OCI-LY1 (cell line): Measurements from ENCODE around the gene BACH2.

Experiments
- EZH2 ChIP-seq: fragments of 200-600 bp; sonication (generic), shearing (Covaris generic); IDR thresholded peaks from 2 replicates; pipeline ENCODE4 v1.8.0; 2017; ENCODE audit warnings: borderline replicate concordance, mixed run types, mild to moderate bottlenecking, antibody characterized with exemption, low read length, moderate library complexity, mixed read lengths
- TF ChIP-seq, protein P1 (sequence below): fragments of 200-600 bp; sonication (generic), shearing (Covaris generic); IDR thresholded peaks from 2 replicates; pipeline ENCODE4 v1.5.1; 2017; ENCODE audit warnings: mild to moderate bottlenecking, antibody characterized with exemption, low read length, moderate library complexity, mixed read lengths

DNA sequence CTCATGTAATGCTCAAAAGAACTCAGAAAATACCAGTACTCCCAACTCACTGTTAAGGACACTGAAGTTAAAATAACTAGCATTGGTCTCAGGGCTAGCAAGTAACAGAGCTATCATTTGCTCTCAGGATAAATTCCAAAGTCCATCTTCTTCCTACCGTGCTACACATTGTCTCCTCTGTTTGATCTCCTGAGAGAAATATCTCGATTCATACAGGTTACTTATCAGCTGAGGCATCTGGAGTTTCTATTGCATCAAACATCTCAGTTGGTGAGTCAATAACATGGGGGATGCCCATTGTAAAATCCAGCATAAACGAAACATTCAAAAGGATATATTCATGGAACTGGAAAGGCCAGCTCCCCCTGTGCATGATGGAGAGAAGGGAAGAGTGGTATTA, 147.4 kb downstream of the BACH2 start:
- TF ChIP-seq EZH2 = no peak
- TF ChIP-seq, protein P1, sequence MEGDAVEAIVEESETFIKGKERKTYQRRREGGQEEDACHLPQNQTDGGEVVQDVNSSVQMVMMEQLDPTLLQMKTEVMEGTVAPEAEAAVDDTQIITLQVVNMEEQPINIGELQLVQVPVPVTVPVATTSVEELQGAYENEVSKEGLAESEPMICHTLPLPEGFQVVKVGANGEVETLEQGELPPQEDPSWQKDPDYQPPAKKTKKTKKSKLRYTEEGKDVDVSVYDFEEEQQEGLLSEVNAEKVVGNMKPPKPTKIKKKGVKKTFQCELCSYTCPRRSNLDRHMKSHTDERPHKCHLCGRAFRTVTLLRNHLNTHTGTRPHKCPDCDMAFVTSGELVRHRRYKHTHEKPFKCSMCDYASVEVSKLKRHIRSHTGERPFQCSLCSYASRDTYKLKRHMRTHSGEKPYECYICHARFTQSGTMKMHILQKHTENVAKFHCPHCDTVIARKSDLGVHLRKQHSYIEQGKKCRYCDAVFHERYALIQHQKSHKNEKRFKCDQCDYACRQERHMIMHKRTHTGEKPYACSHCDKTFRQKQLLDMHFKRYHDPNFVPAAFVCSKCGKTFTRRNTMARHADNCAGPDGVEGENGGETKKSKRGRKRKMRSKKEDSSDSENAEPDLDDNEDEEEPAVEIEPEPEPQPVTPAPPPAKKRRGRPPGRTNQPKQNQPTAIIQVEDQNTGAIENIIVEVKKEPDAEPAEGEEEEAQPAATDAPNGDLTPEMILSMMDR = no peak
